Ureter (tissue), 1 donor: ENCODE measurements around the gene VWA8. TPM values are rescaled to one million over a fixed set of nuclear protein-coding genes. Genes with fewer than 3 reads are reported as not detected.
"Not testable (repeated sequence)": the region's sequence is repeated elsewhere in the genome, so short reads cannot be mapped to it uniquely, and the experiment has no call there.

Experiments
- DNase-seq: peaks from one replicate; pipeline ENCODE4 v3.0.0-alpha.2; 2020; ENCODE audit warnings: low spot score
- total RNA-seq: library from RNA; stranded (reverse); gene quantifications from one replicate; pipeline ENCODE4 v1.2.4, GENCODE V29; 2023
- donor health status: DM: yes; HTN: yes; CAD: no.

VWA8 gene
- total RNA-seq, 1 donor from 2014 or later = 40.4 TPM

DNA sequence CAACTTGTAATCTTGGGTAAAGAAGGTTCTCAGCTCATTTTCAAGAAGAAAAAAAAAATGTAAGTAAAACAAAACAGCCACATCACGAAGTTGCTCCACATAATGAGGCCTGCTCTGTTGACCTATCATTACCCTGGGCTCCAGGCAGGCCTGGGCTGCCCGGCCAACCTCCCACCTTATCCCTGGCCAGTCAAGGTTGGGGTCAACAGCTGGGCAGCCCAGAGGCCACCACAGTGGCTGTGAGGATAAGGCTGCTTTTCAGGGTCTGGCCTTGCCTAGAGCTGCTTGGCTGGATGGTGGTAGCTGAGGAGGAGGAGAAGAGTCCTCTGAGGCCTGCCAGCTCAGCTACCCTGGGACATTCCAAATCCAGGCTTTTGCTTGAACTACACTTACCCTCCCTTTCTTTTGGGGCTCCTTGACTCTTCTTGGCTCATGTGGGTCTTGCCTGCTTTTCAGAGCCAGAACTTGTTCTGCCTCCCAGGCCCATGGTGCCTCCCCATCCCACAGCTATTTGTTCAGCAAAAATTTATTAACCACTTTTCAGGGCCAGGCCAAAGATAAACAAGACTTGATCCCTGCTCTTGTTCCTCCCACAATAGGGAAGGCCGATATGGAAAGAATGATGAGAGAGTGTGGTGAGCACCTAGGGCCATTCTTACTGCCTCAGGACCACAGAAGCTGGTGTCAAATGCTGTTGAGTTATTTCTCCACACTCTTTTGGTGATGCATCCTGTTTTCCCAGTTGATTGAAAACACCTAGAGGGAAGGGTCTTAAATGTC is 401.9 kb downstream of the VWA8 start:
- DNase-seq = no peak

DNA sequence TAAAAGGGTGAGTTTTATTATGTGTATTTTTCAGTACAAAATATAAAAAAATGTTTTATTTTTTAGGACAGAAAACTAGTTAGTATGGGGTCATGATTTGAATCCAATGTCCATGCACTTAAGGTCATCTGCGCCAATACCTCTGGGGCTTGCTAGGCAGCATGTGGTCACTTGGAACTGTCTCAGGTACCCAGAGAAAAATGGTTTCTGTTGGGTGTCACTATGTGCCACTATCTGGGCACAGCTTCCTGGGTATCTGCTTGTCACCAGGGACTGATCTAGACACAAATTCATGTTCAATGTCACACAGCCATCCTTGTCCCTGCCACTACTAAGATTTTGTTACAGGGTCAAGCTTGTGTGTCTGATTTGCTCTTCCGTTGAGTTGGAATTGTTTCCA is 403.2 kb downstream of the VWA8 start:
- DNase-seq = no peak

DNA sequence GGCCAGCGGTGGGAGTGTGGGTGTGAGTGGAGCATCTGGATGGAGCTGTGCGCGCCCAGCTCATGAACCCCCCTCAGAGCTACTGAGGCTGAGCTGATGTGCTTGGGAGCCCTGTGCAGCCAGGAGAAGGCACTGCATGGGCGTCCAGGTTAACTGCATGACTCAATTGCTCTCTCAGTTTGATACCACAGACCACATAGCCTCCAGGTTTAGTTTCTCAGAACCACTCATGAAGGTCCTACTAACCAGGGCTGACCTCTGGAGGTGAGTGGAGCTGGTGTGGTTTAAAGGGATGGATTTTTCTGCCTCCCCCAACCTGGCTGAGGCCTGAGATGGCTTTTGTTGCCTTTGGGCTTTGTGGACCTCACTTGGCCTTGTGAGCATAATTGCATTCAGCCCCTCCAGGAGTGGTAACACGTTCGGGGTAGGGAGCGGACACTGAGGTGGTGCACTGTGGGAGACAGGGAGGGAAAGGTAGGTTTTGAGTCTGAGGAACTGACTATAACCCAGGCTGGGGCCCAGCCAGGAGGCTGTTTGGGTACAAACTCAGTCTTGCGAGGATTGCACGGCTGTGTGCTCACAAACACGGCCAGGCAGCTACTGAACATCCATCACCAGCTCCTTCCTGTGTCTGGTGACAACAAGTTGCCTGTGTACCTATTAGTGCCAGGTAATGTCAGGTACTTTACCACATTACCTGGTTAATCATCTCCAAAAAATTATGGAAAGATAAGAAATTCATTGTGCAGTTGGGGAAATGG is 406.1 kb downstream of the VWA8 start:
- DNase-seq = no peak

DNA sequence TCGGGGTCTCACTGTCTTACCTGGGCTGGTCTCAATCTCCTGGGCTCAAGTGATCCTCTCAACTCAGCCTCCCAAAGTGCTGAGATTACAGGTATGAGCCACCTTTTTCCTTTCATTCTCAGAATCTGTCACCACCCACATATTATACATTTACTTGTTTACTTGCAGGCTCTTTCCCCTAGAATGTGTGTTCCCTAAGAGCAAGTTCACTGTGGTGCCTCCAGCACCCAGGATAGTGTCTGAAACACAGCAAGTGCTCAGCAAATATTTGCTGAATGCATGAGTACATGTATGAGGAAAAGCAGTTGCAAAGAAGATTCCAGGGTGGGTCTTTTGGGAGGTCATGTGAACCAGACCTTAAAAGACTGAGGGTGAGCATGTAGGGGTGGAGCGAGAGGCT is 406.7 kb downstream of the VWA8 start:
- DNase-seq = no peak

DNA sequence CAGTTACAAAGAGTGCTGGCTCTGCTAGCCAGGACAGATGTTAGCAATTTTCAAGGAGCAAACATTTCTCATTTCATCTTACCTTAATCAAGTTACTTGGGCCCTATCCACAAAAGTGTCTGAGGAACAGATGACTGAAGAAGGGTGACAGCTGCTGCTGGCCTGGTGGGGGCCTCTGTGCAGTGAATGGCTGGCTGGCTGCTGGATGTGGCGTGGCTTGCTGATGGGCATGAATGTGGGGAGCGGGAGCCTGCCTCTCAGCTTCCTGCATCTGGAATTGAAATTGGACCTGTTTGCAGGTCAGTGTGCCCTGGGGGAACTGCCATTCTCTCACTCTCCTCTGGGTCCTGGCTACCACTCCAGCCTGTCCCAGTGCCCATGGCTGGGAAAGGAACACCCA is 408.9 kb downstream of the VWA8 start:
- no peak for DNase-seq

DNA sequence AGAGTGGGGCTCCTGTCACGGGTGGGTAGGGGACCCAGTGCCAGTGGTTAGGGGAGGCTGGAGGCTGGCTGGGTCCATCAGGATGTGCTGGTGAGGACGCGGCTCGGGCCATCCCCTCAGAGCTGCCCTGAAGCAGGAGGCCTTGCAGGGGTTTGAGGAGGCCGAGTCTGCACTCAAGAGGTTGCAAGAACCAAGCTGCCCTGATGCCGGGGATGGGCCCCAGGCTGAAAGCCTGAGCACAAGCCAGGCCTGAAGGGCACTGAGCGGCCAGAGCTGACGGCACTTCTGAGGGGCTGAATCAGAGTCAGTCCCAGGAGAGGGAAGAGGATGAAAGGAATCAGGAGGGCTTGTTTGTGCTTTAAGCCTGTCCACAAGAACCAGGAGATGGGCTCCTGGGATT is 410.6 kb downstream of the VWA8 start:
- DNase-seq = no peak

DNA sequence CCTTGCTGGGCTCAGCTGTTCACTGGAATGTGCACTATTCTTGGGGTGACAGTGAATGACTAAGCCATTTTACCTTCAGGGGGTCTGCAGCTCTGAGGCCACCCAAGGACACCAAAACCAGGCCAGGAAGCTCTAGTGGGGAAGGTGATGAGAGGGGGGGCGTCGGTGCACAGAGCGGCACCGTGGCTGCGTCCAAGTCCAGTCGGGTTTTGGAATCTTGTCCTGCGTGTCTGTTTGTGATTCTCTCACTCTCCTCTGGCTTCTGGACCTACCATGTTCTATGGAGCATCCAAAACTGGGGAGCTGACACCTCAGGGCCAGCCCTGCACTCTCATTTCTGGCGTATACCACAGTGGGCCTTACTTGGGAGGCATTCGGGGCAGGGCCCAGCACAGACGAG is 411.4 kb downstream of the VWA8 start:
- no peak for DNase-seq

DNA sequence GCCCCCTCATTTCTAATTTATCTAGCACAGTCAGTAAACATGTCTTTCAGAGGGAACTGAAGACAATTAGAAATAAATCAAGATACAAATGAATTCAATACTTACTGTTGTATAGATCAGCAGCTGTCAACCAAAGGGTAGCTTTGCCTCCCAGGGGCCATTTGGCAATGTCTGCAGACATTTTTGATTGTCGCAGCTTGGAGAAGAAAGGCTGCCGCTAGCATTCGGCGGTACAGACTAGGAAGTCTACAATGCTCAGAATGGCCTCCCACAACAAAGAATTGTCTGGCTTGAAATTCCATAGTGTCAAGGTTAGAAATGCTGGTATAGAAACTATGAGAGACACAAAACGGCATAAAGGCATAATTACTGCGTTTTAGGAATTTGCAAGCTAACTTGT is 412.0 kb downstream of the VWA8 start:
- DNase-seq = no peak

DNA sequence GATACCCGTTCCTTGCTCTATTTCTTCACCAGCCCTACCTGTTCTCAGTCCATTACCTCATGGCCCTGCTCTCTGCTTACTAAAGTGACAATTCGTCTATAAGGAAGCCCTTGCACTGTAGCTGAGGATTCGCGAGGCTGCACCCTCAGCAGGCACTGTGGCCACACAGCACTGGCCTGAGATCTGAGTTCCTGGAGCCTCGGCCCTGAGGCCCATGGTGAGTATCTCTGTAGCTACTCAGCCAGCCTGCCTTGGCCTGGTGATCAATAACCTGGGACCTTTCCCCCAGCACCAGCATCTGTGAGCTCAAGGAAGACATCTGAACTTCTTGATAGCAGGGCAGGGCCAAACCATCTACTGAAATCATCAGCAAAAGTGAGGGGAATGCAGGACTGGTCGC is 412.9 kb downstream of the VWA8 start:
- no peak for DNase-seq

DNA sequence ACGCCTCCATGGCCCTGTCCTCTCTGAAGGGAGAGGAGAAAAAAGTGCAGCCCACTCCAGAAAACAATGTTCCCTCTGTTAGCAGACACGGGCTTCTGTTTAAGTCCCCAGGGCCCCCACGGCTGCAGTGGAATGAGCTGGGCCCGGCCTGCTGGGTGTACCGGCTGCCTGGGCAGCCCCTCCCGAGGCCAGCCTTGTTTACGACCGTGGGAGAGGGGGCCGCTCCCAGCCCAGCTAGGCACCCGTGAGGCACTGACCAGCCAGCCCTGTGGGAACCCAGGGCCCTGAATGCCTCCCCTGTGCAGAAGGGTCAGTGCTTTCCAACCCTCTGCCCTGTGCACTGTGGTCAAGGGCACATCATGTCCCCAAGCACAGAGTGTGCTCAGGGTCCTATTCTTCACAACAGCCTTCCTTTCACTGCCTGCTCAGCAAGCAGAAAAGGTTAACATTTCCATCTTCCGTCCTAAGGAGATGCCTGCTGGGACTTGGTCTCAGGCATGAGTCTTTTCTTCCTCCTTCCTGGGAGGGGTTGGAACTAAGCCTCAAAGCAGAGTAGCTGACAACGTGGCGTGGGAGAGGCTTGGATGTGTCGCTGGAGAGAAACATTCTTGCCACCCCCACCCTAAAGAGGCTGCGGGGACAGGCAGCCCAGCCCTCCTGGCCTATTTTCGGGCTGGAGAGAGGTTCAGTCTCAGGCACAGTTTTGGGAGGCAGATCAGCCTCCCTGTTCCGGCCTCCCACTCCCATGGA is 413.5 kb downstream of the VWA8 start:
- no peak for DNase-seq

DNA sequence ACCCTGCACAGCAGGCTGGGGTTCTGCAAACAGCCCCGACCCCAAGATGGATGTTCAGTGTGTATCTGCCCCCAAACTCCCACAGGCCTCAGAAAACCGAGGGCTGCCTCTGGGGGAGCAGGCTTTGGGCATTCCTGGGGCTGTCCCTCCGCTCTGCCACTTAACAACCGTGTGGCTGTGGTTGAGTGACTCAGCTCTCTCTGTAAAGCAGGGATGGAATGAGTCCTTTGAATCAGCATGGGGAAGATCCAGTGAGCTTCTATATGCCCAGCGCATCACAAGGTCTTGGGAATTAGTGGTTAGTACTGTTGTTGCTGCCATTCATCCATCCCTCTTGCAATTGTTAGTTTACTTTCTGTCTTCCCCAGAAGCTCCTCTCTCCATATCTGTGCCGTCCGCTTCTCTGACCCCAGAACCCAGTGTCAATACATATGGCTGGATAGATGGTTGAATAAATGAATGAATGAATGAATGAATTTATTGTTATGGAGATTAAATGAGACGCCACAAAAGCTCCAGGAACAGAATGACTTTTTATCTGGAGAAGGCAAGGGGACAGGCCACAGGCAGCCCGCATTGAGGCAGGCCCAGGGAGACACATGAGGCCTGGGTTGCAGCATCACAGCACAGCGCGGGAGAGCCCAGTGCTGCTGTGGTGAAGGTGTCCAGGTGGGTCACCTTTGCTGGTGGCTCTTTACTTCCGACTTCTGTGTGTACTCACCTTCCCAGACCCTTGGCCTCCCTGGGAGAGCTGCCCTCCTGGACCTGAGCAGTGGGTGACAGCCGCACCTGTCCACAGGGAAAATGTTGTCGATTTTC is 414.3 kb downstream of the VWA8 start:
- no peak for DNase-seq

DNA sequence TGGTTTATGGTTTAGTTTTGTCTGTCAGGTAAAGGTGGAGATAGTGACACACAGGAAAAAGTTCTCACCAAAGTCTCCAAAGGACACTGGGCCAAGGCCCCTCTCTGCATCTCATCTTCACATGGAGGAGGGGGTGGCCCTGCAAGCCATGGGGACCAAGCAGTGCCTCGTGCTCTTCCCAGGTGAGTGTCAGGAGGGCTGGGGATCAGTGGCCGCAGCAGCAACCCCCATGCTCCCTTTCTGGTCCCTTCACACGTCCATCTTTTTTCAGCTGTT is 415.5 kb downstream of the VWA8 start:
- no peak for DNase-seq

DNA sequence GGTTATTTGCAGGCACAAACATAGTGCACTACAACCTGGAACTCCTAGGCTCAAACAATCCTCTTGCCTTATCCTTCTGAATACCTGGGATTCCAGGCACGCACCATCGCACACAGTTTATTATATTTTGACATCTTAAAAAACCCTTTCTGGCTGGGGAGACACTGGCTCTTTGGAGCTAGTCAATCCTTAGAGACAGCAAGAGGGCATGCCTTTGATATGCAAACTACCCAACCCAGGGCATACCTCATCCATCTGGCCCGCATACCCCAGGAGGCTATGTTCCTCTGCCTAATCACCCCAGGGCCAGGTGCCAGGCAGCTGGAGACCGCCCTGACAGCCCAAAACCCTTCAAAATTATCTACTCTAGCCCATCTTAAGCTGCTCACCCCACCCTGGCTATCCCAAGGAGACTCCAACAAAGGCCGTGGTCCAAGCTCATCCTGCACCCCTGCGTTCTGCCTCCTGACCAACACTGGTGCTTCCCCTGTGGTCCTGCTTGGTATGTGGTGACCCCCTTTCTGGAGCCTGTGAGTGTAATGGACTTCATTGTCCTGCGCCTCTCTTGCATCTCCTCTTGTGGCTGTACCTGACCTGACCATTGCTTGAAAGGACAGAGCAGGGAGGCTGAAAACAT is 417.1 kb downstream of the VWA8 start:
- no peak for DNase-seq

DNA sequence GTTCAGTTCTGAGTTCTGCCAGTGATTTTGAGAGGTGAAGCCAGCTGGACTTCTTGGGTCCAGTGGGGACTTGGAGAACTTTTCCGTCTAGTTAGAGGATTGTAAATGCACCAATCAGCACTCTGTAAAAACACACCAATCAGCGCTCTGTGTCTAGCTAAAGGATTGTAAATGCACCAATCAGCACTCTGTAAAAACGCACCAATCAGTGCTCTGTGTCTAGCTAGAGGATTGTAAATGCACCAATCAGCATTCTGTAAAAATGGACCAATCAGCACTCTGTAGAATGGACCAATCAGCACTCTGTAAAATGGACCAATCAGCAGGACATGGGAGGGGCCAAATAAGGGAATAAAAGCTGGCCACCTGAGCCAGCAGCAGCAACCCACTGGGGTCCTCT is 418.1 kb downstream of the VWA8 start:
- not testable (repeated sequence) for DNase-seq

DNA sequence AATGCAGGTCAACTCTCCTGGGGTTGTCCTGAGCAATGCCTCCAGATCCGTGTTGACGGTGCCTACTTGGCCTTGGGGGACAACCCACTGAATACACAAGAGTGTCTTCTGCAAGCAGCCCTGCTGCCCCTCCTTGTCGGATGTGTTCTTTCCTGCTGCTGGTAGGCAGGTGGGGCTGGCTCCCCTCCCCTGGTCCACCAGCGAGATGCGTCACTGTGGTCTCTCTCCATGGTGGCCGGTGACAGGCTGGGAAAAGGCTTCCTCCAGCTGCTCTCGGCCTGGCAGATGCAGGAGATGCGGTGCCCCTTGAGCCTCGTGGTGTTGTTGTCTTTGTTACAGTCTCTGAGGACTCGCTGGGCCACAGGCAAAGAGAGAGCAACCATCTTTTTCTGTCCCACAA is 418.6 kb downstream of the VWA8 start:
- no peak for DNase-seq

DNA sequence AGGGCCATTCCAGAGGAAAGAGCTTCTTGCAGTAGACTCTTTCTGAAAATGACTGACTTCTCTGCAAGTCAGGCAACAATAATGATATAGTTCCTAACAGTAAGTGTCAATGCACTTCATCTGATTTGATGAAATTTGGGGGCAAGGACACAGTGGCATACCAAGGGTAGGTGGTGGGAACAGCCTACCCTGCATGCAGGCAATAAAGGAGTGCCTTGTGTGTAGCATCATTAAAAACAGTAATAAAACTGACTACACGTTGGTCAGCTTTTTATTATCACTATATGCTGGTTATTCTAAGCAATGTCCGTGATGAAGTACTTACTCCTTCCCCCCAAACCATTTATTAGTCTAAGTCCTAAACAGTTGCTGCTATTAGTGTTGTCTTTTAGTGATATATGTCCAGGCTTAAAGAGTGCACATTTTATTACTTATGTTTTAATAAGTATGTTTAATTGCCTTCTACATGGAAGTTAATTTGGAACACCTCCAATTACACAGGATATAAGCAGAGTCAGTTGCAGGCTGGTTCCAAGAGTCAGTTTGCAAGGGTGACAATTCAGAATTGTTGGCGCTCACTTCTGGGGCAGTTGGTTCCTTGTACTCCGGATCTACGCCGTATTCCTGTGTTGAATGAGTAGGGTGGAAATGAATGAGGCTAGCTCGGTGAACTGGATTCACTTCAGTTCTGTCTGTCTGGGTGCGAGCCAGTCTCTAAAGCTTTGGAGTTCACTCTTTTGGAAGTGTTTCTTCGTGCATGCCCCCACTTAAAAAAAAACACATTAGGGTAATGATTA is 419.6 kb downstream of the VWA8 start:
- no peak for DNase-seq

DNA sequence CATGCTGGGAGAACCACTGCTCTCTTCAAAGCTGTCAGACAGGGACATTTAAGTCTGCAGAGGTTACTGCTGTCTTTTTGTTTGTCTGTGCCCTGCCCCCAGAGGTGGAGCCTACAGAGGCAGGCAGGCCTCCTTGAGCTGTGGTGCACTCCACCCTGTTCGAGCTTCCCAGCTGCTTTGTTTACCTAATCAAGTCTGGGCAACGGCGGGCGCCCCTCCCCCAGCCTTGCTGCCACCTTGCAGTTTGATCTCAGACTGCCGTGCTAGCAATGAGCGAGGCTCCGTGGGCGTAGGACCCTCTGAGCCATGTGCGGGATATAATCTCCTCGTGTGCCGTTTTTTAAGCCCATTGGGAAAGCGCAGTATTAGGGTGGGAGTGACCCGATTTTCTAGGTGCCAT is 420.7 kb downstream of the VWA8 start:
- peak; percentile 75 for DNase-seq

DNA sequence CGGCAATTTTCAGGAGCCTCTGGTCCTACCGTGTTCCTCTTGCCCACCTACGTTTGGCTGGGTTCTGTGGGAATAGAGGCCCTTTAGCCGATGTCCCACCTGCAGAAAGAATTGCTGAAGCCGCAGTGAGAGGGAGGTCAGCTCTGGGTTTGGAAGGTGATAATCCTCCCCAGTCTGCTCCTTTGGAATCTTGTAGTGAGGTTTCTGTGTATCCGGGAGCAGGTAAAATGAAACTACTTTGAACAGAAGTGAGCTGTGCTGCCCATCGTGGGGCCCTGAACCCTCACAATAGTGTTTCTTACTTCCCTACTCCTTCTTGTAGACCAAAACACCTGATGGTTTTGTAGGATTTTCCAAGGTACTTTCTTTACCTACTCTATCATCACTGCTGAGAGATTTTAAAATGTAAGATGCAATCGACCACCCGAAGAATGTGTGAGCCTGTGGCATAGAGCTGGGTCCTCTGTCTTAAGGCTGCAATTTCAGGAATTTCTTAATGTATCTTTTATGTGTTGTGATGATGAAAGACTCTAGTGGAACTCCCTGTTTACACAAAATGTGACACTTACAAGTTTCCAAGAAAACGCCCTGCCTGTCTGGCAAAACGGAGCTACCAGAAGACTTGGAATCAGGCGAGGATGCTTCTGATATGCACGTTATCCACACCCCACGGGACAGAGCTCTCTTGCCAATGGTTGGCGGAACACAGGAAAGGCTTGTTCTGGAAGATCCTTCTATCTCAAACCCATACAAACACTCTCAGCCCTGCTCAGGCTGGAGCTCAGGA is 427.4 kb downstream of the VWA8 start:
- DNase-seq = no peak

DNA sequence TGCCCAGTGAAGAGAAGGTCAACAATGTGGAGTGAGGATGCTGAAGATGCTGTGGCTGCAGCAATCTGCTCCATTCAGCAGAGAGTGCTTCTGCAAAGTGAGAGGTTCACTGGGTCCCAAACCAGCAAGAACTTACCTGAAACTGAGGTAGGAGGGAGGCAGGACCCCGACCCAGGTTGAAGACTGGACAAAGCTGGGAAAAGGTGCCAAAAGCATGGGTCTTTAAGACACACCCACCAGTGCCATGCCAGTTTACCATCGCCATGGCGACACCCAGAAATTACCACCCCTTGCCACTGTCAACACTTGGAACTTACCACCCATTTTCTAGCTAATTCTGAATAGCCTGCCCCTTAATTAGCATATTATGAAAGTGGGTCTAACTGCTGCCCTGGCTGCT is 432.9 kb downstream of the VWA8 start:
- DNase-seq = no peak
